GM23338 (cell line): ENCODE measurements around the gene PPP1R3D. TPM values are rescaled to one million over a fixed set of nuclear protein-coding genes. Genes with fewer than 3 reads are reported as not detected.

Source experiments
- ATAC-seq: fragments of 200-7000 bp; cut with Tn5 transposase; 3 replicates; pipeline ENCODE4 v1.9.1; 2020
- DNase-seq: peaks from one replicate; pipeline ENCODE4 v3.0.0-alpha.2; 2015; ENCODE audit warnings: low spot score
- H2AFZ ChIP-seq: fragments of 200-600 bp; sonication (generic); 2 replicates; pipeline ENCODE4 v1.8.0; 2016; ENCODE audit warnings: antibody characterized with exemption, mild to moderate bottlenecking, moderate library complexity
- H3F3A ChIP-seq: fragments of 200-600 bp; sonication (generic); replicated peaks from 2 replicates; pipeline ENCODE4 v1.8.0; 2017; ENCODE audit warnings: antibody characterized with exemption, mixed run types, low read depth
- H3K27ac ChIP-seq: fragments of 200-600 bp; sonication (generic); 2 replicates; pipeline ENCODE4 v1.6.1; 2016; ENCODE audit warnings: low read depth
- H3K27me3 ChIP-seq: fragments of 200-600 bp; sonication (generic); 2 replicates; pipeline ENCODE4 v1.8.0; 2016; ENCODE audit warnings: mild to moderate bottlenecking, mixed run types, moderate library complexity; ENCODE audit not compliant: insufficient read depth
- H3K36me3 ChIP-seq: fragments of 200-600 bp; sonication (generic); 2 replicates; pipeline ENCODE4 v1.8.0; 2016; ENCODE audit warnings: mild to moderate bottlenecking; ENCODE audit not compliant: insufficient read depth
- H3K4me1 ChIP-seq: fragments of 200-600 bp; sonication (generic); 2 replicates; pipeline ENCODE4 v1.8.0; 2016; ENCODE audit warnings: mild to moderate bottlenecking, moderate library complexity; ENCODE audit not compliant: insufficient read depth
- H3K4me2 ChIP-seq: fragments of 200-600 bp; sonication (generic); 2 replicates; pipeline ENCODE4 v1.7.1; 2017; ENCODE audit warnings: mixed run types
- H3K4me3 ChIP-seq: fragments of 200-600 bp; sonication (generic); 2 replicates; pipeline ENCODE4 v1.6.1; 2016; ENCODE audit warnings: mixed run types
- H3K79me2 ChIP-seq: fragments of 200-600 bp; sonication (generic); replicated peaks from 2 replicates; pipeline ENCODE4 v1.8.0; 2017; ENCODE audit warnings: mild to moderate bottlenecking; ENCODE audit not compliant: insufficient read depth
- H3K9me2 ChIP-seq: fragments of 200-600 bp; sonication (generic); 2 replicates; pipeline ENCODE4 v1.8.0; 2017; ENCODE audit not compliant: insufficient read depth
- H4K20me1 ChIP-seq: fragments of 200-600 bp; sonication (generic); replicated peaks from 2 replicates; pipeline ENCODE4 v1.8.0; 2017; ENCODE audit warnings: mild to moderate bottlenecking; ENCODE audit not compliant: insufficient read depth
- H3K27ac Mint-ChIP-seq: 2 replicates; pipeline ENCODE4 v1.8.0; 2020; ENCODE audit warnings: inconsistent platforms, mild to moderate bottlenecking, moderate library complexity, mixed read lengths
- H3K27me3 Mint-ChIP-seq: 3 replicates; pipeline ENCODE4 v1.8.0; 2022; ENCODE audit warnings: low read depth, mild to moderate bottlenecking, moderate library complexity, mixed read lengths, inconsistent platforms; ENCODE audit not compliant: insufficient read depth, poor library complexity
- H3K36me3 Mint-ChIP-seq: 3 replicates; pipeline ENCODE4 v1.8.0; 2021; ENCODE audit warnings: low read depth, mild to moderate bottlenecking, inconsistent platforms, moderate library complexity, mixed read lengths
- H3K4me1 Mint-ChIP-seq: 3 replicates; pipeline ENCODE4 v1.8.0; 2020; ENCODE audit warnings: mild to moderate bottlenecking, inconsistent platforms, mixed read lengths
- H3K4me3 Mint-ChIP-seq: 3 replicates; pipeline ENCODE4 v1.8.0; 2021; ENCODE audit warnings: moderate library complexity, mild to moderate bottlenecking, inconsistent platforms, mixed read lengths
- H3K9me3 Mint-ChIP-seq: 3 replicates; pipeline ENCODE4 v1.8.0; 2020; ENCODE audit warnings: moderate library complexity, mild to moderate bottlenecking, inconsistent platforms, mixed read lengths
- CREB1 ChIP-seq: fragments of 250-450 bp; sonication (Bioruptor Pico); IDR thresholded peaks from 2 replicates; pipeline ENCODE4 v1.5.0; 2020; ENCODE audit warnings: low read depth, mild to moderate bottlenecking, moderate library complexity
- EZH2 ChIP-seq: fragments of 200-600 bp; sonication (generic); IDR thresholded peaks from one replicate; pipeline ENCODE4 v1.8.0; 2017; ENCODE audit warnings: antibody characterized with exemption, mild to moderate bottlenecking, low read depth; ENCODE audit not compliant: unreplicated experiment
- EZH2phosphoT487 ChIP-seq: fragments of 200-600 bp; sonication (generic); IDR thresholded peaks from one replicate; pipeline ENCODE4 v1.8.1; 2018; ENCODE audit warnings: antibody characterized with exemption; ENCODE audit not compliant: unreplicated experiment
- JUNB ChIP-seq: IDR thresholded peaks from one replicate; pipeline ENCODE4 v1.6.1; 2016; ENCODE audit warnings: antibody characterized with exemption; ENCODE audit not compliant: unreplicated experiment
- NANOG ChIP-seq: IDR thresholded peaks from 2 replicates; pipeline ENCODE4 v1.6.1; 2016; ENCODE audit warnings: antibody characterized with exemption, borderline replicate concordance
- POLR2AphosphoS5 ChIP-seq: IDR thresholded peaks from 2 replicates; pipeline ENCODE4 v1.6.1; 2016; ENCODE audit warnings: antibody characterized with exemption, low read depth
- STAT1 ChIP-seq: IDR thresholded peaks from one replicate; pipeline ENCODE4 v1.6.1; 2016; ENCODE audit warnings: antibody characterized with exemption; ENCODE audit not compliant: unreplicated experiment
- ZNF114 ChIP-seq: fragments of 250-450 bp; sonication (Bioruptor Pico); IDR thresholded peaks from 2 replicates; pipeline ENCODE4 v1.5.0; 2020; ENCODE audit warnings: mild to moderate bottlenecking, moderate library complexity
- ZNF331 ChIP-seq: fragments of 250-450 bp; sonication (Bioruptor Pico); IDR thresholded peaks from 2 replicates; pipeline ENCODE4 v1.5.0; 2020; ENCODE audit warnings: low read depth, mild to moderate bottlenecking, moderate library complexity
- polyA plus RNA-seq: library from polyadenylated mRNA; unstranded; fragments of >200 nt; fragmentation: Nextera tagmentation; extraction: Ambion mirVana; gene quantifications from 2 replicates; pipeline ENCODE4 v1.2.1, GENCODE V29; 2016
- total RNA-seq: library from RNA; depleted of rRNA; stranded (reverse); fragments of >200 nt; shearing (Covaris generic); gene quantifications from 2 replicates; pipeline ENCODE4 v1.2.3, GENCODE V29; 2014
- TF ChIP-seq, protein P1 (sequence below): fragments of 250-450 bp; sonication (Bioruptor Pico); IDR thresholded peaks from 2 replicates; pipeline ENCODE4 v1.5.0; 2020; ENCODE audit warnings: mild to moderate bottlenecking, moderate library complexity
- TF ChIP-seq, protein P2 (sequence below), 2 experiments: fragments of 200-600 bp in 1 of 2; sonication (generic) in 1 of 2; conservative IDR thresholded peaks; 2 replicates each; pipeline versions ENCODE4 v1.5.1 to v1.6.1; 2016 to 2017; ENCODE audit warnings: antibody characterized with exemption in 2 of 2, low read depth in 2 of 2, mild to moderate bottlenecking in 2 of 2, moderate library complexity in 1 of 2

Gene PPP1R3D
- total and polyA plus RNA-seq, 2 experiments from 2014 or later, result 1.4 to 3.0 TPM

DNA sequence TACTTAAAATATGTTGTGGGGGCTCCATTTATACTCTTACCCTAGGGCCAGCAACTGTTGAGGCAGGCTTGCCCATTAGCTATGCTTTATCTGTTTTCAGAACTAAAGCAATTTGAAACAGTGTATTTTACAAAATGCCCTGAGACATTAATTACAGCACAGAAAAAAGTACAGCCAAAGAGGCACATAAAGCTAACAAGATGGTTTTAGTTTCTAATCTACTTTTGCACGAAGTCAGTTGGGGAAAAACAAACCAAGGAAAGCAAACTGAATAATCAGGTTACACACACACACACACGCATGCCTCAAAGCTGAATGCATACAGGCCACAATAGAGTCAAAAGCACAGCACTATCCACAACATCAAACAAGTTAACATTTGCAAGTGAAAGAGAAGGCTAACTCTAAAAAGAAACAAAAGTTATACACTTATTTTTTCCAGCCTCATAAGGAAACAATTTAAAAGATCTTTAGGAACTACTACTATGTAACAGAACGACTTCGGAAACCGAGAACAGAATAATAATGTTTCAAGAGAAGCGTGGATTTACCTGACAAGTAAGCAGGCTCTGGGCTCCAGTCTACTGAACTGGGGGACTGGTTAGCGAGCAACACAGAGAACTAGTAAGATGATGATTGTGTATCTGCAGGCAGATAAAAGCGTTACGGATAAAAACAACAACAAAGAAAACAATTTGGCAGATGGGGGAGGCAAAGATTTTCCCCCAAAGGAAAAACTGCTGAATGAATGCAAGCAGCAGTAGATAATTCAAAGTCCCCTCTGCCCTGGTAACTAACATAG is 8.4 kb downstream of the PPP1R3D start (continued):
- TF ChIP-seq, protein P1, sequence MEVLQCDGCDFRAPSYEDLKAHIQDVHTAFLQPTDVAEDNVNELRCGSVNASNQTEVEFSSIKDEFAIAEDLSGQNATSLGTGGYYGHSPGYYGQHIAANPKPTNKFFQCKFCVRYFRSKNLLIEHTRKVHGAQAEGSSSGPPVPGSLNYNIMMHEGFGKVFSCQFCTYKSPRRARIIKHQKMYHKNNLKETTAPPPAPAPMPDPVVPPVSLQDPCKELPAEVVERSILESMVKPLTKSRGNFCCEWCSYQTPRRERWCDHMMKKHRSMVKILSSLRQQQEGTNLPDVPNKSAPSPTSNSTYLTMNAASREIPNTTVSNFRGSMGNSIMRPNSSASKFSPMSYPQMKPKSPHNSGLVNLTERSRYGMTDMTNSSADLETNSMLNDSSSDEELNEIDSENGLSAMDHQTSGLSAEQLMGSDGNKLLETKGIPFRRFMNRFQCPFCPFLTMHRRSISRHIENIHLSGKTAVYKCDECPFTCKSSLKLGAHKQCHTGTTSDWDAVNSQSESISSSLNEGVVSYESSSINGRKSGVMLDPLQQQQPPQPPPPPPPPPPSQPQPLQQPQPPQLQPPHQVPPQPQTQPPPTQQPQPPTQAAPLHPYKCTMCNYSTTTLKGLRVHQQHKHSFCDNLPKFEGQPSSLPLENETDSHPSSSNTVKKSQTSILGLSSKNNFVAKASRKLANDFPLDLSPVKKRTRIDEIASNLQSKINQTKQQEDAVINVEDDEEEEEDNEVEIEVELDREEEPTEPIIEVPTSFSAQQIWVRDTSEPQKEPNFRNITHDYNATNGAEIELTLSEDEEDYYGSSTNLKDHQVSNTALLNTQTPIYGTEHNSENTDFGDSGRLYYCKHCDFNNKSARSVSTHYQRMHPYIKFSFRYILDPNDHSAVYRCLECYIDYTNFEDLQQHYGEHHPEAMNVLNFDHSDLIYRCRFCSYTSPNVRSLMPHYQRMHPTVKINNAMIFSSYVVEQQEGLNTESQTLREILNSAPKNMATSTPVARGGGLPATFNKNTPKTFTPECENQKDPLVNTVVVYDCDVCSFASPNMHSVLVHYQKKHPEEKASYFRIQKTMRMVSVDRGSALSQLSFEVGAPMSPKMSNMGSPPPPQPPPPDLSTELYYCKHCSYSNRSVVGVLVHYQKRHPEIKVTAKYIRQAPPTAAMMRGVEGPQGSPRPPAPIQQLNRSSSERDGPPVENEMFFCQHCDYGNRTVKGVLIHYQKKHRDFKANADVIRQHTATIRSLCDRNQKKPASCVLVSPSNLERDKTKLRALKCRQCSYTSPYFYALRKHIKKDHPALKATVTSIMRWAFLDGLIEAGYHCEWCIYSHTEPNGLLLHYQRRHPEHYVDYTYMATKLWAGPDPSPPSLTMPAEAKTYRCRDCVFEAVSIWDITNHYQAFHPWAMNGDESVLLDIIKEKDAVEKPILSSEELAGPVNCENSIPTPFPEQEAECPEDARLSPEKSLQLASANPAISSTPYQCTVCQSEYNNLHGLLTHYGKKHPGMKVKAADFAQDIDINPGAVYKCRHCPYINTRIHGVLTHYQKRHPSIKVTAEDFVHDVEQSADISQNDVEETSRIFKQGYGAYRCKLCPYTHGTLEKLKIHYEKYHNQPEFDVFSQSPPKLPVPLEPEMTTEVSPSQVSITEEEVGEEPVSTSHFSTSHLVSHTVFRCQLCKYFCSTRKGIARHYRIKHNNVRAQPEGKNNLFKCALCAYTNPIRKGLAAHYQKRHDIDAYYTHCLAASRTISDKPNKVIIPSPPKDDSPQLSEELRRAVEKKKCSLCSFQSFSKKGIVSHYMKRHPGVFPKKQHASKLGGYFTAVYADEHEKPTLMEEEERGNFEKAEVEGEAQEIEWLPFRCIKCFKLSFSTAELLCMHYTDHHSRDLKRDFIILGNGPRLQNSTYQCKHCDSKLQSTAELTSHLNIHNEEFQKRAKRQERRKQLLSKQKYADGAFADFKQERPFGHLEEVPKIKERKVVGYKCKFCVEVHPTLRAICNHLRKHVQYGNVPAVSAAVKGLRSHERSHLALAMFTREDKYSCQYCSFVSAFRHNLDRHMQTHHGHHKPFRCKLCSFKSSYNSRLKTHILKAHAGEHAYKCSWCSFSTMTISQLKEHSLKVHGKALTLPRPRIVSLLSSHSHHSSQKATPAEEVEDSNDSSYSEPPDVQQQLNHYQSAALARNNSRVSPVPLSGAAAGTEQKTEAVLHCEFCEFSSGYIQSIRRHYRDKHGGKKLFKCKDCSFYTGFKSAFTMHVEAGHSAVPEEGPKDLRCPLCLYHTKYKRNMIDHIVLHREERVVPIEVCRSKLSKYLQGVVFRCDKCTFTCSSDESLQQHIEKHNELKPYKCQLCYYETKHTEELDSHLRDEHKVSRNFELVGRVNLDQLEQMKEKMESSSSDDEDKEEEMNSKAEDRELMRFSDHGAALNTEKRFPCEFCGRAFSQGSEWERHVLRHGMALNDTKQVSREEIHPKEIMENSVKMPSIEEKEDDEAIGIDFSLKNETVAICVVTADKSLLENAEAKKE (CRISPR knock-in tag), result no peak
- no peak for TF ChIP-seq JUNB
- TF ChIP-seq EZH2, result no peak
- TF ChIP-seq ZNF331 (CRISPR knock-in tag), result no peak

DNA sequence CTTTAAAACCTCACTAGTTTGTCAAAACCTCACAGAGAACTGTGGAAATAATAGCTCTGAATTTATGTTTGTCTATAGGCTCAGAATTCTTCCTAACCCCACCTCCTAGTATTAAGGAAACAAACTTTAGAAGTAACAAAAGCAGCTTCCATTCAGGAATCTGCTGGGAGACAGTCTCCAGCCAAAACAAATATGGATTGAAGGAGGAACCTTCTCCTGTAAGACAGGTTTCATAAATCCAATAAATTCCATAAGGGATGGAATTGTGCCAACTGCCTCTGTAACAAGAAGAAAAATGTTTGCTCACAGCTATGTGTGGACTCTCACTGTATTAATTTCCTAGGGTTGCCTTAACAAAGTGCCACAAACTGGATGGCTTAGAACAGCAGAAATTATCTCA is 14.2 kb downstream of the PPP1R3D start:
- Histone ChIP-seq H4K20me1 (no peaks in the 10 kb centered on the region), H3K36me3 (no peaks in the 10 kb centered on the region), H3K27ac (no peak overlapping the region), H2AFZ (no peak overlapping the region), H3K9me2 (no peaks in the 10 kb centered on the region), H3K4me1 (no peaks in the 10 kb centered on the region), H3K4me3 (no peak overlapping the region), H3K4me2 (no peak overlapping the region), H3K79me2 (no peaks in the 10 kb centered on the region), H3F3A (no peaks in the 10 kb centered on the region), H3K27me3 (0 out of 2 replicates have a peak, but pooled peaks cover 6% of the 10 kb centered on the region)
- Mint-ChIP-seq H3K36me3 (no peaks in the 10 kb centered on the region), H3K27ac (no peak overlapping the region), H3K4me3 (no peak overlapping the region), H3K4me1 (peaks cover 8% of the 10 kb centered on the region), H3K9me3 (no peaks in the 10 kb centered on the region), H3K27me3 (peaks cover 2% of the 10 kb centered on the region)
- ATAC-seq, result no peak
- TF ChIP-seq POLR2AphosphoS5 (no peak), CREB1 (CRISPR knock-in tag) (no peak), EZH2phosphoT487 (no peak), EZH2 (no peak), ZNF114 (no peak), ZNF331 (CRISPR knock-in tag) (no peak), JUNB (no peak), STAT1 (no peak), NANOG (no peak)
- TF ChIP-seq, protein P2, sequence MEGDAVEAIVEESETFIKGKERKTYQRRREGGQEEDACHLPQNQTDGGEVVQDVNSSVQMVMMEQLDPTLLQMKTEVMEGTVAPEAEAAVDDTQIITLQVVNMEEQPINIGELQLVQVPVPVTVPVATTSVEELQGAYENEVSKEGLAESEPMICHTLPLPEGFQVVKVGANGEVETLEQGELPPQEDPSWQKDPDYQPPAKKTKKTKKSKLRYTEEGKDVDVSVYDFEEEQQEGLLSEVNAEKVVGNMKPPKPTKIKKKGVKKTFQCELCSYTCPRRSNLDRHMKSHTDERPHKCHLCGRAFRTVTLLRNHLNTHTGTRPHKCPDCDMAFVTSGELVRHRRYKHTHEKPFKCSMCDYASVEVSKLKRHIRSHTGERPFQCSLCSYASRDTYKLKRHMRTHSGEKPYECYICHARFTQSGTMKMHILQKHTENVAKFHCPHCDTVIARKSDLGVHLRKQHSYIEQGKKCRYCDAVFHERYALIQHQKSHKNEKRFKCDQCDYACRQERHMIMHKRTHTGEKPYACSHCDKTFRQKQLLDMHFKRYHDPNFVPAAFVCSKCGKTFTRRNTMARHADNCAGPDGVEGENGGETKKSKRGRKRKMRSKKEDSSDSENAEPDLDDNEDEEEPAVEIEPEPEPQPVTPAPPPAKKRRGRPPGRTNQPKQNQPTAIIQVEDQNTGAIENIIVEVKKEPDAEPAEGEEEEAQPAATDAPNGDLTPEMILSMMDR (conservative IDR thresholded peaks at IDR 0.05; ENCODE audit: low read depth in 2 of 2), result no peak
- no peak for DNase-seq
